ENCODE results near the gene SH3BP2.

Gene SH3BP2, protein sequence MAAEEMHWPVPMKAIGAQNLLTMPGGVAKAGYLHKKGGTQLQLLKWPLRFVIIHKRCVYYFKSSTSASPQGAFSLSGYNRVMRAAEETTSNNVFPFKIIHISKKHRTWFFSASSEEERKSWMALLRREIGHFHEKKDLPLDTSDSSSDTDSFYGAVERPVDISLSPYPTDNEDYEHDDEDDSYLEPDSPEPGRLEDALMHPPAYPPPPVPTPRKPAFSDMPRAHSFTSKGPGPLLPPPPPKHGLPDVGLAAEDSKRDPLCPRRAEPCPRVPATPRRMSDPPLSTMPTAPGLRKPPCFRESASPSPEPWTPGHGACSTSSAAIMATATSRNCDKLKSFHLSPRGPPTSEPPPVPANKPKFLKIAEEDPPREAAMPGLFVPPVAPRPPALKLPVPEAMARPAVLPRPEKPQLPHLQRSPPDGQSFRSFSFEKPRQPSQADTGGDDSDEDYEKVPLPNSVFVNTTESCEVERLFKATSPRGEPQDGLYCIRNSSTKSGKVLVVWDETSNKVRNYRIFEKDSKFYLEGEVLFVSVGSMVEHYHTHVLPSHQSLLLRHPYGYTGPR

DNA sequence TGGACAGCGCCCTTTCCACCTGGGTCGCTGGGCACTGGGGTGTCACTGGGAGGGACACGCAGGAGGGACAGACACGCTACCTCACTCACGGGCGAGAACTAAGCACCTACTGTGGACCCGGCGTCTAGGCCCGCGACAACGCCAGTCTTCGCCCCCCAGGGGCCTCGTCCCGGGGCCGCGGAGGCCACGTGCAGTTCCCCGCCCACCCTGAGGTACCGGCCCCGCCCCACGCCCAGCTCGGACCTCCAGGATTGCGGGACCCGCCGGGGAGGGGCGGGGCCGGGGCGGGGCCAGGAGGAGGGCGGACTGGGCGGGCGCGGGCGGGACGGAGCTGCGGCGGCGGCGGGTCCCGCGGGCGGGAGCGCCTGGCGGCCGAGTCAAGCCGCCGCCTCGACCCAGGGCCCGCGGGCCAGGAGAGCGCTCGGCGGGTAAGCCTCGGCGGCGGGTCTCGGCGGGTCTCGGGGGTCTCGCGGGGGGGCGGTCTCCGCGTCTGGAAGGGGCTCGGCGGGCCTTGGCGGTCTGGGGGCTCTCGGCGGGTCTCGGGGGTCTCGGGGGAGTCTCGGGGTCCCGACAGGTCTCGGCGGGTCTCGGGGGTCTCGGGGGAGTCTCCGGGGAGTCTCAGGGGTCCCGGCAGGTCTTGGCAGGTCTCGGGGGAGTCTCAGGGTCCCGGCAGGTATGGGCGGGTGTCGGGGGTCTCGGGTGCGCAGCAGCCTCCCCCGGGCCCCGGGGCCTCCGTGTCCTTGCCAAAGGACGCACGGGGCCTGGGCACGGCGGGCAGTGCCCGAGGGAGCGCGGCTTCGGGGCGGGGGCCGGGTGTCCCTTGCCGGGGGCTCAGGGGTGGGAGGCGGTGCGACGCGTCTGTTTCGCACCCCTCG, at the start of gene SH3BP2:
Gene SH3BP2 (plus strand): TSS at position 375 of the 875 bp plus-strand sequence. CDS start 27,533 bp downstream, outside the sequence.
- DNase-seq, result peak; percentile 61 to 66

DNA sequence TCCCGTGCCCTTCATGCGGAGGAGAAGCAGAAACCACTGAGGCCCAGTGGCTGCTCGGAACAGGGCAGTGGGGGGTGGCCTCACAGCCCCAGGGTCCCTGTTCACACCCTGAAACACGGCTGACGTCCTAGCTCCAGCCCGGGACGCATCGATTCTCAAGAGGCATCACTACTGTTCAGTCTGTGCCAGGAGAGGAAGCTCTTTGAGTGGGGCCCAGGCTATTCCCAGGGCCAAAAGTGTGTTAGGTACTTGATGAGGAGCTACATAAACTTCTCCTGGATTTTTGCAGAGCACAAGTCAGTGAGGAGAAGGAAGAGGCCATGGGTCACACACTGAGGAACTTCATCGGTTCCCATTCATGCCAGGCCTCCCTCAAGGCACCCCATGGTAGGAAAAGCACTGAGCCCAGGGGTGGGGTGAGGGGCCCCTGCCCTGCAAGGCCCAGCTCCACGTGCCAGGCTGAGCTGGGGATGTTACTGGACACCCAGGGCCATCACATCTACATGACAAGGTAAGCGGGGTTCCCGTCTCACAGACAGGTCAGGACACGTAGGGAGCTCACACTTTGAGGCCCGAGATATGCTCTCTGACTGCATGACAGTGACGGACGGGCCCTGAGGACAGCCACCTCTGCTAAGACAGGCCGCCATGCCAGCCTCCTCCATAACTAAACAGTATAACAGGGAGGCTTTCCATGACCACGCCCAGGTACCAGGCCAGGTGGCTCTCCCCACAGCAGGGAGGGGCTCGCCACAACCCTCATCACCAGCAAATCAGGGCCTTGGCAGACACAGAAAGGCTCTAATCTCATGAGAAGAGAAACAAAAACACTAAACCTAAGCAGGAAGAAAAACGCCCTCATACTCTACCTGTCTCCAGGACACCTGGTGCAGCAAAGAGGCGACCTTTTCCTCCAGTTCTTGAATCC, 49.1 kb upstream of the SH3BP2 start:
- DNase-seq, result no peak

DNA sequence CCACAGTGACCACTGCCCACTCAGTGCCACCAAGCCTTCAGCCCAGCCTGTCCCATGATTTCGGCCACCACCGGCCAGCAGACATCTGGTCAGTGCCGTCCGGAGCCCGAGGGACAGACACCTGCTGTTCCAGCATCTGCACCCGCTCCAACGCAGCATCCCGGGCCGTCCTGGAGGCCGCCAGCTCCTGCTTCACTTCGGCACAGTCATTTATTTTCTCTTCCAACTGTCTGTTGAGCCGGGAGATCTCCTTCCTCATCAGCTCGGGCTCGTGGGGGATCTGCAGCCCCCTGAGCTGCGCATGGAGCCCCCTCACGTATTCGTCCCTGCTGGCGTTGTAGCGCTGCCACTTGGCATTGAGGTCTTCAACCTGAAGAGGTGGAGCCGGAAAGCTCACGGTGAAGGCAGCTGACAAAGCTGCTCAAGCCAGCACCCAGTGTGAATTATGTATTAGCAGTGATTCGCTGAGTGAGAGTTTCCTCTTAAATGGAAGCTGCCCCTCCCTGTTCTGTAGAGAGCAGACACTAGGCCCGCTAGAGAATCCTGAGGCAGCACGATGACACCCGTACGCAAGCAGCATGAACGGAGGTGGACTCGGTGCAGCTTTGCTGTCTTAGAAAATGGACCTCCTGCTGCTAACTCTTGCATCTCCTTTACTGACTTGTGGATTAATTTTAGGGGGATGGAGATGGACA, 48.2 kb upstream of the SH3BP2 start:
- no peak for DNase-seq

DNA sequence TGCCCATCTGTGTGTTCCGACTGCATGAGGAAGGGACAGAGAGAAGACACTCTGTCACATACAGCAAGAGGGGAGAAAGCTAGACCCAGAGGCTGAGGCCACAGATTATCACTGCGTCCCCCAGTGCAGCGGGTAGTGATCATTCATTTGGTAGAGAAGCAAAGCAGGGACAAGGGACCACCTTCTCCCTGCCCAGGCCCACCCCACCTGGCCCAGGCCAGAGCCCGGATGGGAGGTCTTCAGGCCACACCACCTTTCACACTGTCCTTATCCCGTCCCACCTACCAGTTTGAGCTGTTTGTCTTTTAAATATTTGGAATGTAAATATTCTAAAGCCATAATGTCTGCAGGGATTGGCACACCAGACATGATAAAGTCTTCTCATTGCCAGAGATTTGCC, 47.4 kb upstream of the SH3BP2 start:
- no peak for DNase-seq

DNA sequence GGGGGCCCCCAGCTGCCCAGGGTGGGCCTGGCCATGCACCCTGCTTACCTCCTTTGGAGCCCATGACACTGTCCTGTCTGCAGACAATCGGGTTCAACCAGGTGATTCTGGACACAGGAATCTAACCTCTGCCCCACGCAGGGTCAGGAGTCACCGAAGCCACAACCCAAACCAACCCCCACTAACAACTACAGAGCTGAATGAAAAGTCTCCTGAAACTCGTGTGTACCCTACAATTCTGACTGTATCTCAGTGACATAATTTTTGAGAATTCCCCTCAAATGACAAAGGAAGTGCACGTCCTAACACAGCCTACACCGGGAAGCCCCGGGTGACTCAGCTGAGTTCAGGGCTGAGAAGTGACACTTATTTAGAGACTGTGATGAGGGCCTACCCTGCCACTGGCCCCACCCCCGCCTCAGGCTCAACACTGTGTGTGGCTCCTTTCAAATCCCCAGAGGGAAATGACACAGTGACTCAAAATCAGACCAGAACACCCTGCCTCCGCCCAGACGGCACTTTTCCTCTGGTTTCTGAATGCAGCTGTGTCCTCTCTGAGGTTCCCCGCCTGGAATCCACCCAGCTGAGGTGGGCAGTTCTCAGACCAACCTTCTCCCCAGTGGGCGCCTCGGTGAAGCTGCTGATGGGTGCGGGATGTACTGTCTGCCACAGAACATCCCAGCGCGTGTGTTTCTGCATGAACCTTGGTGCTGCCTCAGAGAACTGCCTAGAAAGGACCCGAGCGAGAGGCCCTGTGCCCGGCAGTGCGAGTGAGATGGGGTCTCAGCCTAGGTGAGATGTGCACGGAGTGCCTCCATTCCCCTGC, 46.7 kb upstream of the SH3BP2 start:
- peak; percentile 88 to 94 for DNase-seq

DNA sequence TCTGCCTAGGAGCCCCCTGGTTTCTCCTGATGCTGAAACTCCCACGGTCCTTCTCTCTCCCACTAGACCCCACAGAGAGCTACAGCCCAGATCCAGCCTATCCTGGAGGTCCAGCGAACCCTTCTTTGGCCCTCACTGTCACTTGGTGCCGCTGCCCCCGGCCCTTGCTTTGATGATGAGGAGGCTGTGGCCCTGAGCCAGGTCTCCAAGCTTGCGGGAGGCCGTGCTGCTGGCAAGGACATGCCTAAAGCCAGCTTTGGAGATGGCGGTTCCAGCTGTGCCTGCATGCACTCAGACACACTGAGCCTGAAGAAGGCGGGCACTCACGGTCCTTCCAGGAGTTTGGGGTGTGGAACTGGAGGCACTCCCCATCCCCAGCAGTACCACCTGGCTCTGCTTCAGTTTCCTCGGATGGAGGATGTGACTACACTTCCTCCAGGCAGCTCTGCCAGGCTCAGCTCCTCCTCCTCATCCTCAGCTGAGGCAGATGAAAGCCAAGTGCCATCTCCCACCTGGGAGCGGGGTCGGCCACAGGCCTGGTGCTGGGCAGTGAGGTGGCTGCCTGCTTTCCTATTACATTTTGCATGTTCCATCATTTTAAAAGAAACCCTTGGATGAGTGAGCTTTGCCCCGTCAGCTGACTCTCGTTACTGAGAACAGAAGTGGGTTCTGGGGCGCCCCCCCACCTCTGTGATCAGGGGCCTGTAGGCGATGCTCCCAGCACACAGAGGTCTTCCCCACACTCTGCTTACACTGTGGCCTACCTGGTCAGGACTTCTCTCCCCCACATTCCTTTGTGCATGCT, 45.8 kb upstream of the SH3BP2 start:
- no peak for DNase-seq

DNA sequence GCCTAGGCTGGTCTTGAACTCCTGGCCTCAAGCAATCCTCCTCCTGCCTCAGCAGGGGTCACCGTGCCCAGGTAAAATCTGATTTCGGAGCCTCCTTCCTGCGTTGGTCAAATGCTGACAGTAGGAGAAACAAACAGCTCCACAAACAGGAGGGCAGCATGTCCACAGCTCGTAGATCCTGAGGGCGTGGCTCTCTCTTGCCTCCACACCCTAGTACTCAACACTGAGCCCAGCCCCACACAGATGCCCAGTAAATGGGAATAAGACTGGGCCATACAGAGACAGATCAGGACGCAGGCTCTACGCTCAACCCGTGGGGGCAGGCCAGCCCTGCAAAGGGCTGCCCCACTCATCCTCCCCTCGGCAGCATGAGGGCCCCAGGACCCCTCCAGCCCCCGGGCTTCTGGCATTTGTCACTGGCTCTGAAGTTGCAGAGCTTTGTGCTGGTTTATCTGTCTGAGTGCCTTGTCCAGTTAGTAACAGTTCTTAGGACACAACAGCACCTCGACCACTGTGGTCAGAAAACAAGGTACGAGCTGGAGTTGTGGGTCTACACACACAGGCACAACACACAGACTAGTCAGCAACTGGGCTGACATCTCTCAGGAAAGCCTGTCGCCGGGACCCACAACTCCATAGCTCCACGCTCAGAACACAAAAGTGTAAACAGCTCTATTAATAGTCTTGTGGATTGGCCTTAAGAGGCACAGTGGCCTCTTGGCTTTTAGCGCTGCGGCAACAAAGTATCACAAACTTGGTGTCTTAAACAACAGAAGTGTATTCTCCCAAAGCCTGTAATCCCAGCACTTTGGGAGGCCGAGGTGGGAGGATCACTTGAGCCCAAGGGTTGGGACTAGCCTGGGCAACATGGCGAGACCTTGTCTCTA, 41.9 kb upstream of the SH3BP2 start:
- no peak for DNase-seq

DNA sequence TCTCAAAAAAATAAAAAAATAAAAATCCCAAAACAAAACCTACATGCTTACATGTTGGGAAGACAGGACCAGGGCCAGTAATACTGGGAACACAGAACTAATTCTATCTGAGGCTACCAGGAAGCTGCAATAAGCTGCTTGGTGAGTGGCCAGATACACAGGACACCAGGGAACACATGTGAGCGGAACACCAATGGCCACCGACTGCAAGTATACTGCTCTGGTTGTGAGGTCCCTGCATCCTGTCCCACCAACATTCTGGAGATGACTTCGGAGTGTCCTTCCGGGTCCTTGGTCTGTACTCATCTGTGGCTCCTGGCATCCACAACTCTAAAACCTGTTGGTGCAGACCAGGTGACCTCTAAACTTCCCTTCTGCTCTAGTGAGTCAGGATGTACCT, 39.4 kb upstream of the SH3BP2 start:
- DNase-seq, result no peak

DNA sequence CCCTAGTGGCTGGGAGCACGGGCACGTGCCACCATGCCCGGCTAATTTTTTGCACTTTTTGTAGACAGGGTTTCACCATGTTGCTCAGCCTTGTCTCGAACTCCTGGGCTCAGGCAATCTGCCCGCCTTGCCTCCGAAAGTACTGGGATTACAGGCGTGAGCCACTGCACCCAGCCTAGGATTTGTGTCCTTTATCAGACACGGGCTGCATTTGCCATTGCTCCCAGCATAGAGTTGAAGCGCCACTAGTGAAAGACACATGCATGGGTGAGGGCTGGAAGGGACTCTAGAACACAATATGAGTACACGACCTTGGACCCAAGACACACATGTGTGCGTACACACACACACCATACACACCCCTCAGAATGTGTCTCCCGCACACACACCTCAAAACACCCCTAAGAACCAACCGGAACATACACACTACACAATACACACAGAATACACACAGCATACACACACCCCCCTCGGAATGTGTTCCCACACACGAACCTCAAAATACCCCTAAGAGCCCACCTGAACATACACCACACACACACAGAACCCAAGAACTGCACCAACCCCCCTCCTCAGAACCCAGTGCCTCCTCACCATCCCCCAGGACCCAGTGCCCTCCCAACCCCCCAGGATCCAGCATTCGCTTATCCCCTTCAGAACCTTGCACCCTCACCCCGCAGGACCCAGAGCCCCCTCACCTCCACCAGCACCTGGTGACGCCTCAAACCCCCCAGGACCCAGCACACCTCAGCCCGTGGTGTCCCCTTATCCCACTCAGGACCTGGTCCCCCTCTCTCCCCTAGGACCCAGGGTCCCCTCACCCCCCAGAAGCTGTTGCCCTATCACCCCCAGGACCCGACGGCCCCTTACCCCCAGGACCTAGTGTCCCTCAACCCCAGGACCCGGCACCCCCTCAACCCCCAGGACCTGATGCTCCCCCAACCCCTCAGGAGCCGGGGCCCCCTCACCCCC, 37.8 kb upstream of the SH3BP2 start:
- no peak for DNase-seq

DNA sequence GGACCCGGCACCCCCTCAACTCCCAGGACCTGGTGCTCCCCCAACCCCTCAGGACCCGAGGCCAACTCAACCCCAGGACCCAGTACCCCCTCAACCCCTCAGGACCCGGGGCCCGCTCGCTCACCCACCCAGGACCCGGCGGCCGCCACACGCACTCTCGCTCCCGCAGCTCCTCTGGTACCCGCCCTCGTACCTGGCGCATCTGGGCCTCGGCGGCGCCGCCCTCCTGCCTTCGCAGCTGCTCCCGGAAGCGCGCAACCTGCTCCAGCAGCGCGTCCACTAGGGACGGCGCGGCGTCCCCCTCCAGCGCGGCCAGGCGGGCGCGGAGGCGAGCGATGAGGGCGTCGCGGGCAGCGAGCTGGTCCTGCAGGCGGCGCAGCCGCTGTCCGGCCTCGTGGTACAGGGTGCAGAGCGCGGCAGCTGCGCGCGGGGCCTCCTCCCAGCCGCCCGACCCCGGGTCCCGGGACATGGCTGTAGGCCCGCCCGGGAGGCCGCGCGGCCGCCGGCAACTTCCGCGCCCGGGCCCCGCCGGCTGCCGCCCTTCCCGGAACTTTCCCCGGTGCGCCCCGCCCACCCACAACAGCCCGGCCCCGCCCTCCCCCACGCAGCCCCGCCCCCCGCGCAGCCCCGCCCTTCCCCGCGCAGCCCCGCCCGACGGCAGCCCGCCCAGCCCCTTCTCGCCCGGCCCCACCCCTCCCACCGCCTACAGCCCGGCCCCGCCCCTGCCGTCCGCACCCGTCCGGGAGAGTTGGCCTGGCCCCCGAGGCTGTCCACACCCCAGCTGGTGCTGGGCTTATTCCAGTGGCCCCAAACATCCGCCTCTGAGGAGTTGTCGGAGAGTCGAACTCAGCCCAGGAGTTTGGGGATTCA, 36.8 kb upstream of the SH3BP2 start, which contains the start of gene TNIP2:
Gene TNIP2 (minus strand): TSS at position 516 of the 870 bp plus-strand sequence. CDS start 47 bp downstream, at position 469.
- DNase-seq, result peak; percentile 73 to 84

DNA sequence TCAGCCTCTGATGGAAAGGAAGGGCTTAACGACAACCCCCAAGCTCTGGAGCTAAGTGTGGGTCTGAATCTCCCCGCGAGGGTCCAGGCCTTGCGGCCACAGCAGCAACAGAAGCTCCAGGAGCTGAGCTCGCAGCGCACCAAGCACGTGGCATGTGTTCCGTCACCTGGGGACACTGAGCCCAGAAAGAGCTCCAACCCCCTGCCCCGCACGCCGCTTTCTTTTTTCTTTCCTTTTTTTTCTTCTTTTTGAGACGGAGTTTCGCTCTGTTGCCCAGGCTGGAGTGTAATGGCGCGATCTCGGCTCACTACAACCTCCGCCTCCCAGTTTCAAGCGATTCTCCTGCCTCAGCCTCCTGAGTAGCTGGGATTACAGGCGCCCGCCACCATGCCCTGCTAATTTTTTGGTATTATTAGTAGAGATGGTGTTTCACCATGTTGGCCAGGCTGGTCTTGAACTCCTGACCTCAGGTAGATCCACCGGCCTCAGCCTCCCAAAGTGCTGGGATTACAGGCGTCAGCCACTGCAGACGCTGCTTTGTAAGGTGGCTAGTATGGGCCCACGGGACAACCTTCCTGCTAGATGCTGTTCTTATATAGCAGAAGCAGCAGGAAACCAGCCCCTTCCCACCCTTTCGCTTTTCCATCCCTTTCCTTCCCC, 36.1 kb upstream of the SH3BP2 start:
- DNase-seq, result no peak

DNA sequence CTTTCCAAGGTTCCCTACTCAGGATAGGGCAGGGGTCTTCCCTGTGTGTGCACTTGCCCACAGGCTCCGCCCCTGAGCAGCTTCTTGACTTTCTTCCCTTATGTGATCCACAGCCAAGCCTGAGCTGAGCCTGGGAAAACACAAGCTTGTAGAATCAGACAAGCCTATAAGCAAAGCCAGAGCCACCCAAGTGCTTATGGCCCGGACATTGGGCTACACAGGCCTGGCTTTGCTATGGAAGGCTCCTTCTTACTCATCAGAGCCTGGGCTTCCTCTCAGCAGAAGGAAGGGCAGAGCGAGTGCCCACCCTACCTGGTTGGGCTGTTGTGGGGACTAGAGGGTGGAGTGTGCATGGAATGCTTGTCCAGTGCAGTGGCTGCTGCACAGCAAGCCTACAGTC, 35.5 kb upstream of the SH3BP2 start:
- DNase-seq, result no peak

DNA sequence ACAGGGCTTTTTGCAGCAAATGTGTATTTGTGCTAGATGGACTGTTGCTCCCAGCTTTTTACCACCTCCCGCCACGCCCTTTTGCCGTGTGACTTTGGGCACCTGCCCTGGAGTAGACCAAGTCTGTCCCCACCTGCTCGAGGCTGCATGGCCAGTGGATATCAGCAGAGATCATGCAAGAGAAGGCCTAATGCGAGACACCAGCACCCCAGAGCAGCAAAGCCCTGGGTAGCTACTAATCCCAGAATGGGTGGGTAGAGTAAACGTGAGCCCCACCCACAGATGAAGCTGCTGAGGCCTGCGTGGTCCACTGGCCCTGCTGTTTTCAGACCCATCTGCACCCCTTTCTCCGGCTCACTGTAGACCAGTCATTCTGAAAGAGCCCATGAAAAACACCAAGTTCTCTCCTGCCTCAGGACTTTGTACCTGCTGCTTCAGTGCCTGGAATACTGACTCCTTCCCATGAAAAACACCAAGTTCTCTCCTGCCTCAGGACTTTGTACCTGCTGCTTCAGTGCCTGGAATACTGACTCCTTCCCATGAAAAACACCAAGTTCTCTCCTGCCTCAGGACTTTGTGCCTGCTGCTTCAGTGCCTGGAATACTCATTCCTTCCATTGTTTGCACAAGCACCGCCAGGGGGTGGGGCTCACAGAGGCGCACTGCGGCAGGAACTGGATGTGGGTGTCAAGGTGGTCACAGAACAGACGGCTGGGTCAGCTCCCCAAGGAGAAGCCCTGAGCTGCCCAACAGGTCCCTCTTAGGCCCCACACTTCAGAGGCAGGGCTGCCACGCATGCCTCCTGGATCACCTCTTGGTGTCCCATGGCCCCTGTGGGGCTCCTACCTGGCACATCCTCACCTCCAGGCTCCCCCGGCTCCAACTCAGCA, 31.6 kb upstream of the SH3BP2 start:
- DNase-seq, result no peak

DNA sequence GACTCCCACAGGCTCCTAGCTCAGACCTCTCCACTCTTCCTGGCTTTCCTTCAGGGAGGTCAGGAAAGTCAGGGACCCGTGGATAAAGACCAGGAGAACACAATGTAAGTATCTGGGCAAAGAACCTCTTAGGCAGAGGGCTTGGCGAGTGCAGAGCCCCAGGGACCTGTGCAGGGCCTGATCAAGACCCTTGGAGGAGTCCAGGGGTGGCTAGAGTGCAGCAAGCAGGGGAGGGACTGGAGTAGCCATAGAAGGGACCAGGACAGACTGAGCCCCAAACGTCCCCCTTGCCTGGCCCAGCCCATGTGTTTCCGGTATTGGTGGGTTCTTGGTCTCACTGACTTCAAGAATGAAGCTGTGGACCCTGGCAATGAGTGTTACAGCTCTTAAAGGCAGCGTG, 30.8 kb upstream of the SH3BP2 start:
- DNase-seq, result no peak

Data from activated CD4-positive, alpha-beta T cell treated with anti-CD3 and anti-CD28 coated beads for 4 hours (primary cell).